ENCODE data around the gene RPUSD1.
A peak's percentile ranks its signal among the peaks of the same experiment; 100 is the strongest.
"Not testable (repeated sequence)": the region's sequence is repeated elsewhere in the genome, so short reads cannot be mapped to it uniquely, and the experiment has no call there.

RPUSD1 gene

DNA sequence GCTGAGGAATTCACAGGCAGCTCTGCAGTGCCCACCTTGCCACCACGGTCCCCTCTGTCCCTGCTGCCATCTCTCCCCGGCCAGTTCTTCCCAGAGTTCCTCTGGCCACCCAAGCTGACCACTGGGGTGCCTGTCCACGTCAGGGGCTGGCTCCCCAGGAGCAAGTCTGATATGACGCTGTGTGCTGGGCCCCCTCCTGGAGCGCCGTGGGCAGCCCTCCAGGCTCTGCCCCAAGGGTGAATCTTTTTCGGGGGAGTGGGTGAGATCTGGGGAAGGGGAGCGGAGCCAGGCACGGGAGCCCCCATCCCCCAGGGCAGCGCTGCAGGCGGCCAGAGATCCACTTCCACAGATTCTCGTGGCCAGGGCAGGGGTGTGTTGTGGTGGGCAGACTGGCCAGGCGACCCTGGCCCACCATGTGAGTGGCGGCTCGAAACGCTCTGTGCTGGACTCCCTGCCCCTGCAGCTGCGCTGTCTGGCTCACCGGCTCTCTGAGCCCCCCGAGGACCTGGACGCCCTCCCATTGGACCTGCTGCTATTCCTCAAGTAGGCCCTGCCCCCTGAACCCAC is 23.9 kb downstream of the RPUSD1 start:
- DNase-seq, result no peak

DNA sequence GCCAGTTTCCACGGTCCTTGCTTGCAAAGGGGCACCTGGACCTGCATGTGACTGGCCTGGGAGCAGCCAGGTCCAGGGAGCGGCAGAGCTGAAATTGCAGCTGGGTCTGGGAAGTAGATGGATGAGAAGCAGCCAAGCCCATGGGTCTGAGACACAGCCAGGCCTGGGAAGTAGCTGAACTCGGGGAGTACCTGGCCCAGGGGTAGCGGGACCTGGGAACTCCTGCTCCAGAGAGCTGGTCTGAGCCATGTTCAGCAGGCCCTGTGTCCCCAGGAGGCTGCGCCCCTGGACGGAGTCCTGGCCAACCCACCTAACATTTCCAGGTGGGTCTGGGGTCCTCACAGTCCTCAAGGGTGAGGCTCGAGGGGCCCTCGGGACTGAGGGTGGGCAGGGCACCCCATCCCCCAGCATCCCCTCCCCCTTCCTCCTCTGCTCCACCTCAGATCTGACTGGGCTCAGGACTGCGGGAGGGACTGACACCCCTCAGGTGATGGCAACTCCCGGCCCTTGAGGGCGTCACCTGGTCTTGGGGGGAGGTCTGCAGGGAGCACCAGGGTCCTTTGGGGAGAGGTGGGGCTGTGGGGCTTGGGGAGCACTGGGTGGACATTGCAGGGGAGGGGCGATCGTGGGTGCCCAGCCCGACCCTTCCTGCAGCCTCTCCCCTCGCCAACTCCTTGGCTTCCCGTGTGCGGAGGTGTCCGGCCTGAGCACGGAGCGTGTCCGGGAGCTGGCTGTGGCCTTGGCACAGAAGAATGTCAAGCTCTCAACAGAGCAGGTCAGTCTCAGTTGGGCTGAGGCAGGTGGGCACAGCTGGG is 24.6 kb downstream of the RPUSD1 start:
- no peak for DNase-seq

DNA sequence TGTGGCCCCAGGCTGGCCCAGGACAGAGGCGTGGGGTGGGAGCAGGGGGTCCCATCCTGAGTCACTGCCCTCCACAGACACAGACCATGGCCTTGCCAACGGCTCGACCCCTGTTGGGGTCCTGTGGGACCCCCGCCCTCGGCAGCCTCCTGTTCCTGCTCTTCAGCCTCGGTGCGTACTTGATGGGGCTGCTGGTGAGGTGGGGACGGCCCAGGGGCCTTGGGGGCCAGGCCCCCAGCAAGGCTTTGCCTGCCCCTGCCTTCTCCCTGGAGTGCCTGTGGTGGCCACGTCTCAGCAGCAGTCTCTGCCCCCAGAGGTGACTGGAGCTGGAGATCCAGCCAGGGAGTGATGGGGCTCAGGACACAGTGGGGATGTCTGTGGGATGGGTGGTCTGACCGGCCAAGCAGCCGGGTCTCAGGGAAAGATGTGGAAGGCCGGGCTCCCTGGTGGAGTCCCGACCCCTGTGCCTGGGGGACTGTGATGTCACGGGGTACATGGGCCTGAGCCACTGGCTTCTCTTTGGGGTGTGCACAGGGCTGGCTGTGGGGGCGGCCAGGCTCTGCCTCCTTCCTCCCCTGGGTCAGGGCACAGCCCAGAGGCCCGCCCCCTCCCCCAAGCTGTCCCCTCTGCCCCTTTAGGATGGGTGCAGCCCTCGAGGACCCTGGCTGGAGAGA is 25.4 kb downstream of the RPUSD1 start:
- no peak for DNase-seq

DNA sequence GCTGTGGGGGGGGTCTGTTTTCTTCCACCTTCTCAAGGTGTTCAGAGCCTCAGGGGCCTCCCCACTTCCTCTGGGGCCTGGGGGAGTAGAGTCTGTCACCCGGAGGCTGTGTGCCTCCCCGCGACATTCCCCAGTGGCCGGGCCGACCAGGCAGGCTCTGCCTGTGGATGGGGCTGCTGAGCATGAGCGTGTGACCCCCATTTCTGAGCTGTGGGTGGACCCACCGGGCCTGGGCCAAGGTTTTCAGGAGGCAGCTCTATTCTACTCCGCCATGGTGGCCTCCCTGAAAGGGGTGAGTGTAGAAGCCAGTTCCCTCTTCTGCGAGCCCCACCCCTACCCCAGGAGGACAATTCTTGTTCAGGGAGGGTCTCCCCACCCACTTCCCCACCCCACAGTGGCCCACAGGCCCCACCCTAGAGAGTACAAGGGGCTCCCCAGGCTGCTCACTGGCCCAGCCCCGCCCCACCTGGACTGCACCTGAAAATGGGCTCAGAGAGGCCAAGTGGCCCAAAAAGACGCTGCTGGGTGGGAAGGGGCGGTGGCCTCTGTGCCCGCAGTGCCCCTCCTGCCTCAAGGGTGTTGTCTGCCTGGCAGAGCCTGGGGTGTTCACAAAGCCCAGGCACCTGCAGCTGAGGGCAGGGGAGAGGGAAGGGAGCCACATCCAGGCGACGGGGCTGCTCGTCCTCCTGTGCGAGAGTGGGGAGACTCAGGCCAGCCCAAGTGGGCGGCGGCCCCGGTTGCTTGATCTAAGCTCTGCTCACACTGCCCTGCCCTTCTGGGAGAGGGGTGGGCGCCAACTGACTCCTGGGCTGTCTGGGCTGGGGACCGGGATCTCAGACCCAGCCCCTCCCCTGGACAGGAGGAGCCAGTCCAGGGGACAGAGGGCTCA is 26.3 kb downstream of the RPUSD1 start:
- DNase-seq, result no peak

DNA sequence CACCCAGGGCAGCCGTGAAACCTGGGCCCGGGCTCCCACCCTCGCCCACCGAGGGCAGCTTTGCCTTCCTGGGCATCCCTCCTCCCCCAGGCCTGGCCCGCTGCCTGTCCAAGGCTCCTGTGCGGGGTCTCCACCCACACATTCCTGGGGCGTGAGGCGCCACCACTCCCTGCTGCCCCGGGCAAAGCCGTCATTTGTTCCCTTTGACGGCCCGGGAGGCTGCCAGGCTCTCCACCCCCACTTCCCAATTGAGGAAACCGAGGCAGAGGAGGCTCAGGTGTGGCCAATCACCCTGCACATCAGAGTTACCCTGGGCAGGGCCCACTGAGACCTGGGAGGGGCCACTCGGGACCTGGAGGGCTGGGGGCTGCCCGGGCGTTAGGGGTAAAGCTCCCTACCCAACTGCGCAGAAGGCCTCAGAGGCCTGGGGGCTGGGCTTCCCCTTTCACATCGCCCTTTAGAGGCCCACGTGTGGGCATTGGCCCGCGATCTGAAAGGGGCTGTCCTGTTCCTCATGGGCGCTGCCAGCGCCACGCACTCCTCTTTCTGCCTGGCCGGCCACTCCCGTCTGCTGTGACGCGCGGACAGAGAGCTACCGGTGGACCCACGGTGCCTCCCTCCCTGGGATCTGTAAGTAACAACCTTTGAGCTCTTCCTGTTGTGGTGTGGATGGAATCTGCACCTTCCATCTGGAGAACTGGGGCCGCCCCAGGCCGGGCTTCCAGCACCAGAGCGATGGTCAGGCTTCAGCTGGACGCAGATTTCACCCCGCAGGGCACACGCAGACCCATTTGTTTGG is 27.4 kb downstream of the RPUSD1 start, which contains the start of gene MSLN:
Gene MSLN, plus strand, starts transcription at position 190 of the 799 bp plus-strand sequence. CDS start 1,947 bp downstream, outside the sequence.
- DNase-seq, result no peak

DNA sequence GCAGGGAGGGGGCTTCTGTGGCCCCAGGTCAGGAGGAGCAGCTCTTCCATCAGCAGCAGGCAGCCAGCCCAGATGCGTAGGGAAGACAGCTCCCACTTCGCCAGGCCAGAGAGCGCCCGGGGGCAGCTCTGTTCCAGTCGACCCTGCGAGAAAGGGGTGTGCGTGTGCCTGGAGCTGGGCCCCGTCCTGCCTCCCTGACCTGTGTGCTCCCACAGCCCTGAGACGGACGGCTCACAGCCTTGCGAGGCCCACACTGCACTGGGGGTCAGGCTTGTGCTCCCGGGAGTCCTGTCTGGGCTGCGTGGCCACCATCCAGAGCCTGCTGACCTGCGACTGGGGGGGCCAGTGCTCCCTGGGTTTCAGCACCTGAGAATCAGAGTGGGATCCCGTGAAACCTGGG is 28.1 kb downstream of the RPUSD1 start:
- DNase-seq, result no peak

DNA sequence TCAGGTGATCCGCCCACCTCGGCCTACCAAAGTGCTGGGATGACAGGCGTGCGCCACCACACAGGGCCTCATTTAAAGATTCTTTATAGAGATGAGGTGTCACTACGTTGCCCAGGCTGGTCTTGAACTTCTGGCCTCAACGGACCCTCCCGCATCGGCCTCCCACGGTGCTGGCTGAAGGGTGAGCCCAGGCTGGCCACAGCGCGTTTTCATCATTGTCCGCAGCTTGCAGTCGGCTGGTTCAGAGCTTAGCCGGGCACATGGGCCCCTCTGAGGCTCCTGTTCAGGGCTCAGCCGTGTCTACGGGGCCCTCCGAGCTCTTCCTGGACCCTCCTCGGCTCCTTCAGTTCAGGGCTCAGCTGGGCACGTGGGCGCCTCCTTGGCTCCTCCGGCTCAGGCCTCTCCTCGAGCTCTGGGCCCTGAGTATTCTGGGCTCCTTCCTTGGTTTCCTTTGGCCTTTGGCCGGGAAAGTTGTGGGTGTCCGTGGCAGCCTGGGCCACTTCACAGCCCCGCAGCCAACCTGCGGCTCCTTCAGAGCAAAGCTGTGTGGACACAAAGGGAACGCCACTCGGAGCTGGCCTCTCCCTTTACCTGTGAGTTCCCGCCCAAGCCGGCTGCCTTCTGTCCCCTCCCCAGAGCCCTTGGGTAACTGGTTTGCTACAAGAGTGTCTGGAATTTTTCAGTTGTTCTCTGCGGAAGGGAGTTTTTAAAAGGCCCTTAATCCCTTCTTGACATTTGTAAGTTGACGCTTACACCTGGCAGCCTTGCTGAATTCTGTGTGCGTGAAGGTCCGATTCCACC is 28.9 kb downstream of the RPUSD1 start:
- no peak for DNase-seq

DNA sequence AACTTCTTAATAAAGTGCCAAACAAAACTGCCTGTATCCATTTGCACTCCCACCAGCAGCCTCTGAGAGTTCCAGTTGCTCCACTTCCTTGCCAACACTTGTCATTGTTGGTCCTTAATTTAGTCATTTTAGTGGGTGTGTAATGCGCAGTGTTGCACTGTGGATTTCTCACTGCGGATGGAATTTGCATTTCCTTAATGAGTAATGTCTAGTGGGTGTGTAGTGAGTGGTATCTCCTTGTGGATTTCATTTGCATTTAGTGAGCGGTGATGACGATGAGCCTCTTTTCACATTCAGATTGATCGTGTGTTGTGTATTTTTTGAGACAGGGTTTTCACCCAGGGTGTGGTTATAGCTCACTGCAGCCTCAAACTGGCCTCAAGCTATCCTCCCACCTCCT is 31.8 kb downstream of the RPUSD1 start:
- no peak for DNase-seq

DNA sequence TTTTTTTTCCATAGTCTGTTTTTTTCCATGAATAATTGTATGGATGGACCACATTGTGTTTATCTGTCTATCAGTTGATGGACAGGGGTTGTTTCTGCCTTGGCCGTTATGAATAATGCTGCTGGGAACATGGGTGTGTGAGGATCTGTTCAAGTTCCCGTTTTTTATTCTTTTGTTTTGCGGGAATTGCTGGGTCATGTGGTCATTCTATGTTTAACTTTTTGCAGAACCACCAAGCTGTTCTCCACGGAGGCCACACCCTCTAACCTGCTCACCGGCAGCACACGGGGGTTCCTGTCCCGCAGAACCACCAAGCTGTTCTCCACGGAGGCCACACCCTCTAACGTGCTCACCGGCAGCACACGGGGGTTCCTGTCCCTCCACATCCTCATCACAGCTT is 33.5 kb downstream of the RPUSD1 start:
- DNase-seq, result no peak

DNA sequence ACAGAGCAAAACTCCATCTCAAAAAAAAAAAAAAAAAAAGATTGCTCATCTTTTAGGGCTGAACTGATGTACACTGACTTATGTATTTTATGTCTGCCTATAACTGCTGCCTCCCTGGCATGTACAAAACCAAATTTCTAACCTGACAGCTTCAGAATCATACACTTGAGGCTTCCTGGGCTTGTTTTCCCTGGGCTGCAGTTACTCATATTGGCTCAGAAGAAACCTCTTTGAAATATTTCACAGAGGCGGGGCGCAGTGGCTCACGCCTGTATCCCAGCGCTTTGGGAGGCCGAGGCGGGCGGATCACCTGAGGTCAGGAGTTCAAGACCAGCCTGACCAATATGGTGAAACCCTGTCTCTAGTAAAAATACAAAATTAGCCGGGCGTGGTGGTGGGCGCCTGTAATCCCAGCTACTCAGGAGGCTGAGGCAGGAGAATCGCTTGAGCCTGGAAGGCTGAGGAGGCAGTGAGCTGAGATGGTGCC is 34.0 kb downstream of the RPUSD1 start:
- not testable (repeated sequence) for DNase-seq

DNA sequence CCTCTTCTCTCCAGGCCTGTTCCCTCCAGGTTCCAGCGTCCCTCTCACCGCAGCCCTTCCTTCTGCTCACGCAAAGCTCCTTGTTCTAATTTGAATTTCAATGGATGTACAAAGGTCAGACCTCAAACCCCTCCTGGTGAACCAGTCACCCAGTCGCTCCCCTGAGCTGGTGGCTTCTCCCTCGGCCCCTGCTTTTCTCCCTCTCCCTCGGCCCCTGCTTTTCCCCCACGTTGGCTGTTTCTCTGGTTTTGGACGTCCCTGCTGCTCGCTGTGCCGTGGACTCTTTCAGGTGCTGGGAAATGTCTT is 36.2 kb downstream of the RPUSD1 start:
- no peak for DNase-seq

DNA sequence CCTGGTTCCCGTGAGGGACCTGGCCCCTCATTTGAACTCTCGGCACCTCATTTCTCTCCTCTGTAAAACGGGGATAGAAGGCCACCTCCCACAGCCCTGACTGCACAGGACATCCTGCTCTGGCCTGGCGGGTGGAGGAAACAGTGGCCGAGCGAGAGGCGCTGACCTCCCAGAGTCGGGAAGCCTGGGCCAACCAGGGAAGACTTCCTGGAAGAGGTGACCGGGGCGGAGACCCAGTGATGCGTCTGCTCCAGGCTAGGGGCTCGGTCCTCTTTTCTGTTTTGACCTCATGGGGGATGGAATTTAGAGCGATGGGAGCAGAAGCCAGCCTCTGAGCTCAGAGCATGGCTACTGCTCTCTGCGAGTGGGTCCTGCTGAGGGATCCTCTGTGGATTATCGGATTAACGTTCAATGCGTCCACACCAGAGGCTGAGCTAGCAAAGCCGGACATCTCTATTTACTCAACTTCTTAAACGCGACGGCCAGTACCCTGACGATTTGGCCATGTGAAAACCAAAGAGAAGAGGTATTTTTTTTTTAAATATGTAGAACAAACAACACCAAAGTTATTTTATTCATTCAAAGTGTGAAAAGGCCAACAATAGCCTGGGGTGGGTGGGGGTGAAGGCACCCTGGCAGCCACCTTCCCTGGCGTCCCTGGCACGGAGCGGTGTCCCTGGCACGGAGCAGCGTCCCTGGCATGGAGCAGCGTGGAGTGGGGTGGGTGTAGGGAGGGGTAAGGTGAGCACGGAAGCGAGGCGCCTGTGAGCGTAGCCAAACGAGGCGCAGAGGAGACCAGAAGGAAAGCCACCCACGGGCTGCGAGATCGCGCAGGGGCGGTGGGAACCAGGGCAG is 36.8 kb downstream of the RPUSD1 start:
- no peak for DNase-seq

DNA sequence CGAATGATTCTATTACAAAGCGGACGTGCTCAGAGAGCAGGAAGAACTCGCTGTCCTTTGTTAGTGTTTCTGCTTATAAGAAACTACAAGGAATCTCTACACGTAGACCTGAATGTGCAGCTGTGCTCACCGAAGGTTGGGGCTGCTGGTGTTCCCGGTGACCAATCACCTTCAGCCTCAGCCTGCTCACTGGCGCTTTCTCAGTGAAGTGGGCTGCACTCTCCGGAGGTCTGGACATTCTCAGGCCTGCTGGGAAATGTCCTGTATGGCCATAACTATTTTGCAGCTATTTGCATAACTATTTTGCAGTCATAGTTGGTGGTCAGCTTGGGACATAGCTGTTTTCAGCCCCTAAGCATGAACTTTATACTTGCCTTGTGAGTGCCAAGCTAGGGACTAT is 37.7 kb downstream of the RPUSD1 start:
- no peak for DNase-seq

DNA sequence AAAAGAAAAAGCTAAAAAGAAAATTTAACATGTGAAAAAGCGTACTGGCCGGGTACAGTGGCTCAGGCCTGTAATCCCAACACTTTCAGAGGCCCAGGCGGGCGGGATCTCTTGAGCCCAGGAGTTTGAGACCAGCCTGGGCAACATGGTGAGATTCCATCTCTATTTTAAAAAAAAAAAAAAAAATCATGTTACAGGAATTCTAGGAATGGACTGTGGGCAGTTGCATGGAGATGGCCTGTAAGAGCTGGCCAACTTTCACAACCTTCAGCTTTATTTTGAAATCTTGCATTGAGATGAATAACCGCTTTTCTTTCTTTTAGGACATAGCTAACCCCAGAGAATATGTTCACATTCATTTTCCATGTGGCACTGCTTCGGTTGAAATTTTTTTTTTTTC is 39.2 kb downstream of the RPUSD1 start:
- DNase-seq, result no peak

DNA sequence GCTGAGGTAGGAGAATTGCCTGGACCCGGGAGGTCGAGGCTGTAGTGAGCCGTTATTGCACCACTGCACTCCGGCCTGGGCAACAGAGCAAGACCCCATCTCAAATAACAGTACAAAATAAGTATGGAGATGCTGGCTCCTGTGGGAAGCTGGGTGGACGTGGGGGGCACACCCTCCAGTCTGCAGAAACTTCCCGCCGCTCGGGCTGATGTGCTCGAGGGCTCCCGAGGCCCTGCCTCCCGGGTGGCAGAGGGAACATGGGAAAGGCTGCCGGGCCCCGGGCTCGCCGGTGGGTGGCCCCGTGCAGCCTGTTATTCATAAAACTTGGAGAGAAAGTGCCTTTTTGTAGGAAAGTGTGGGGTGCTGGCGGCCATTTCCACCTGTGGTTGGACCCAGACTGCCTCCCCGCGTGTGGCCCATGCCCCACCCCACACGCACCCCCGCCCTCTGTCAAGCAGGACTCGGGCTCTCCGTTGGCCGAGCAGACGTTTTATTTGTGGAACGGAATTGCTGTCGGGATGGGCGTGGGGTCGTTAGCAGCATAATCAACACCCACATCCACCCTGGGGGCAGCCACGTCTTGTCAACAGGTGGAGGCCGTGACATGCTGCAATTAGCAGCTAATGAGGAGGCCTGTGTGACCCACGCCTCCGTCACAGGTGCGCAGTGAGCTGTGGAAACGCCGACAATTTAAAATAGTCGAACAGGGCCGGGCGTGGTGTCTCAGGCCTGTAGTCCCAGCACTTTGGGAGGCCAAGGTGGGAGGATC is 40.0 kb downstream of the RPUSD1 start:
- DNase-seq, result no peak

DNA sequence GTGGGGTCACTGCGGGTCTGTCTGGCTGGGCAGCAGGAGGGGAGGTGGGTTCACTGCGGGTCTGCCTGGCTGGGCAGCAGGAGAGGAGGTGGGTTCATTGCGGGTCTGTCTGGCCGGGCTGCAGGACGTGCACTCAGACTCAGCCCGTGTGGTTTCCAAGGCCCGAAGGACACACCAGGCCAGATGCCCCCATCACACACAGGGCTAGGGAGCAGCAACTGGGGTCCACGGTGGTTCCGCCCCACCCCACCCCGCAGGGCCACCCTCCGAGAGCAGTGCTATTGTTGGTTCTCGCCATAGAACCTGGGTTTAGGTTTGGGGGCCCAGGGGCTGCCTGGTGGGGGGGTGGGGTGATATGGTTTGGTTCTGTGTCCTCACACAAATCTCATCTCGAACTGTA is 41.5 kb downstream of the RPUSD1 start:
- no peak for DNase-seq

DNA sequence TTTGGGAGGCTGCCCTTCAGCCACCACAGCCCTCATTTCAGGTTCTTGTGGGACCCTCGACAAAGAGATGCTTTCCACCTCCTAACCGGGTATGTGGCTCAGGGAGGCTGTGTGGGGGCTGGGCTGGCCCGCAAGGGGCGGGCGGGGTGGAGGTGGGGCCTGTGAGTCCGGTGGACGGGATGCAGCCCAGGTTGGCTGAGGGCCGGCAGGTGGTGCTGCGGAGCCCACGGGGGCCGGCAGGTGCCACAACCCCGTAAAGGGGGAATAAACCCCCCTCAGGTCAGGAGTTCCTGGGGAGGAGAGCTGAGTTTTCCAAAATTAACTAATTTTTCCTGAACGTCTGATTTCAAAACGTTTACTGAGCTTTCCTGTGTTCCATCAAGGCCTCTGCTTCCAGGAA is 42.4 kb downstream of the RPUSD1 start:
- DNase-seq, result peak; percentile 37

DNA sequence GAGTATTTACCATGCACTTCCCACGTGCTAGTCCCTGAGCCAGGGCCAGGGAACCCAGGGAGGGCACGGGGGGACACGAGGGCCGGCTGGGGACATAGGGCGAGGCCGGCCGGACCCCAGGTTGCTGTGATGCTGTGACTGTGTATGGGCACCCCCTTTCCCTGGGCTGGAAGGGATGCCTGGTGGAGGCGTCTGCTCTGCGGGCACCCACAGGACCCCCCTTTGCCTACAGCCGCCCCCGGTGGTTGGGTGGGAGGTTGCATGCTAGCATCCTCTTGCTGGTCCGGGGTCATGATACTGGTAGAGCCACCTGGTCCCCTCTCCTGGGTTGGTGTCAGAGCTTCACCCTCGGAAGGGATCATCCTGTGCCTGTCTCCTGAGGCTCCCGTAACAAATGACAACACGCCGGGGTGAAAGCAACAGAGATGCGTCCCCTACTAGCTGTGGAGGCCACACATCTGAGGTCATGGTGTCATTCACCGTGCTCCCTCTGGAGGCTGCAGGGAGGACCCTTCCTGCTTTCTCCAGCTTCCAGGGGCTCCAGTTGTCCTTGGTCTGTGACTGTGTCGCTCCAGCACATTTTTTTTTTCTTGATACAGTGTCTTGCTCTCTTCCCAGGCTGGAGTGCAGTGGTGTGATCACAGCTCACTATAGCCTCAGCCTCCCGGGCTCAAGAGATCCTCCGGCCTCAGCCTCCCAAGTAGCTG is 44.2 kb downstream of the RPUSD1 start:
- no peak for DNase-seq

DNA sequence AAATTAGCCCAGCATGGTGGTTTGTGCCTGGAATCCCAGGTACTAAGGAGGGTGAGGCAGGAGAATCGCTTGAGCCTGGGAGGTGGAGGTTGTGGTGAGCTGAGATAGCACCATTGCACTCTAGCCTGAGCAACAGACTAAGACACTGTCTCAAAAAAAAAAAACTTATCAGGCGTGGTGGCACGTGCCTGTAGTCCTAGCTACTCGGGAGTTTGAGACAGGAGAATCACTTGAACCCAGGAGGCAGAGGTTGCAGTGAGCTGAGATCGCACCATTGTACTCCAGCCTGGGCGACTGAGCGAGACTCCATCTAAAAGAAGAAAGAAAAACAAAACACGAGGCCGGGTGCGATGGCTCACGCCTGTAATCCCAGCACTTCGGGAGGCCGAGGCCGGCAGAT is 45.3 kb downstream of the RPUSD1 start:
- peak; percentile 50 for DNase-seq

Data from hematopoietic multipotent progenitor cell treated with erythropoietin and hydrocortisone succinate and interleukin-3 and kit ligand, for 6 days (in vitro differentiated cells).